ENCODE measurements around the gene DCST2.
A peak's percentile ranks its signal among the peaks of the same experiment; 100 is the strongest.

The DCST2 gene

DNA sequence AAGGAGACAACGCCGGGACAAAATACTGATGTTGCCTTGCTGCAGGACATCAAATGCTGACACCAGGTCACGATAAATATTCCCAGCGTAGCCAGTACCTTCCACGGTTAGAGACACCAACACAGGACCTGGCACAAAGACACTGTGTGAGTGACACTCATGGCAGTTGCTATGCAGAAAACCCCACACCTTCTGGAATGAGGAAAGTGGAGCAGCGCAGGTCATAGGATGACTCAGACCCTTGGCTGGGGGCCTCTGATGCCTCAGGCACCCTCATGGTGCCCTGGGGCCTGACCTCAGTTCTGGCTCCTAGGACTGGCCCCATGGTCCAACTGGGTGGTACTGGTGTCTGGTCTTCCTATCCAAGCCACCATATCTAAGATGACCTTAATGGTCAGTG lies 7.0 kb downstream of the DCST2 start:
- DNase-seq (ENCODE audit: low read depth, low spot score), result no peak

GRCh38 chr1:155026154-155026553 lies 7.4 kb downstream of the DCST2 start:
- no peak for DNase-seq (ENCODE audit: low read depth, low spot score)

GRCh38 chr1:155024315-155024714 lies 9.3 kb downstream of the DCST2 start:
- no peak for DNase-seq (ENCODE audit: low read depth, low spot score)

DNA sequence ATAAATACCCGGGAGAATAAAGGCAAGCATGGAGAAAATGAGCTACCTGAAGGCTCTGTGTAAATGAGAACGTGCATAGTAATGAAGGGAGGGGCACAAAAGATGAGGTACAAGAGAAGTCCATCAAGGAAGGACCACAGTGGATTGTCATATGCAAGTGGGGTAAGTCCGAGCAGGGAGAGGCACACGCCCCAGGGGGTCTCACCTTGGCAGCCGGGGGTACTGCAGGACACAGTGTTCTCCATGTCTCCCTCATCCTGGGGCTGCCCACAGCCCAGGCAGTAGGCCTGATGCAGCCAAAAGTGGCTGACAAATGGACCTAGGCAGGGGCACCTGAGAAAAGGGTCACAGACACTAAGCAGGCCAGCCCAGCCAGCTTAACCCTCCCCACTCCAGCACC lies 10.0 kb downstream of the DCST2 start:
- DNase-seq (ENCODE audit: low read depth, low spot score), result no peak

DNA sequence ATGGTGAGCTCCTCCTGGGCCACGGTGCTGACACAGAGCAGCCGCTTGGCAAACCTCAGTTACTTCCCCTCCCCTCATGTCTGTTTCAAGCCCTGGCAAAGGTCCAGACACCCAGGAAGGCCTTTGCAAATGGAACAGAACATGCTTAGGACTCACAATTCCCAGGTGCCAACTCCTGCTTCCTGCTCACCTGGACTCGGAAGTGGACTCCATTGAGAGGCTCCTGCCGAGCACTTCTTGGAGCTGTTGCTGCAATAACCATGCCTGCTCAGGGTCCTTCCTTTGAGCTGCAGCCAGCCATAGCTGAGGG lies 10.7 kb downstream of the DCST2 start:
- no peak for DNase-seq (ENCODE audit: low read depth, low spot score)

GRCh38 chr1:155022136-155022926 lies 11.2 kb downstream of the DCST2 start:
- no peak for DNase-seq (ENCODE audit: low read depth, low spot score)

DNA sequence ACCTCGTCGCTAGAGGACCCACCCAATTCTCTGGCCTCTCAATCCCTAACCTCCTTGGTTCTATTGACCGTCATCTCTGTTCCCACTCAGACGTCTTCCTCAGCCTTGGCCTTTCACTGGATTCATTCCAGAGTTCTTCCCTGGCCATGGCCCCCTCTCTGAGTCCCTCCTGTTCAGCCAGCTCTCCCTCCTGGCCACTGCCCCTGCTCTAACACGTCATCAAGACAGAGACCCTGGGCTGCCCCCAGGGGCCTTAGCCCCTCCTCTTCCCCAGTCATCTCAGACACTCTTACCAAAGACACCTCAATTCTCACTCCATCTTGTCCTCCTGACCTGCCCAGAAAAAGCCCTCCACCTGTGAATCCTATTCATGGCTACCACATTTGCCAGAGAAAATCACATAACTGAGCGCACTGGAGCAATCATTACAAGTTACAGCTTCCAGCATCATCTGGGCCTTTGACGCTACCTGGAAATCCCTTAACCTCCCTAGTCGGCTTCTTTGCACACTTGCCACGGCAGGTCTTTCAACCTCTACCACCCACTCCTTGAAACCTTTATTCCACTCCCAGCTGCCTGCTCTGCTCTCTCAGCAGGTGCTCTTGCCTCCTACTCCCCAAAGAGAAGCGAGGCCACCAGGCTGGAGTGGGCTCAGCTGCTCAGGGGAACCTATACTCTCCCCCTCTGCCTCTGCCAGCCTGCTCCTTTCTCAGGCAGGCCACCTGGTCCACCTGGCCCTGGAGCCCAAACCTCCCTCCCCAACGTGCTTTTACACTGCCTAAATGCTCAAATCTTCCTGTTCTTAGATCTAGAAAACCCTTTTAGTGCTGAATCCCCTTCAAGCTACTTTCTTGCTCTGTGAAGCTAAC lies 14.0 kb downstream of the DCST2 start:
- DNase-seq (ENCODE audit: low read depth, low spot score), result no peak

DNA sequence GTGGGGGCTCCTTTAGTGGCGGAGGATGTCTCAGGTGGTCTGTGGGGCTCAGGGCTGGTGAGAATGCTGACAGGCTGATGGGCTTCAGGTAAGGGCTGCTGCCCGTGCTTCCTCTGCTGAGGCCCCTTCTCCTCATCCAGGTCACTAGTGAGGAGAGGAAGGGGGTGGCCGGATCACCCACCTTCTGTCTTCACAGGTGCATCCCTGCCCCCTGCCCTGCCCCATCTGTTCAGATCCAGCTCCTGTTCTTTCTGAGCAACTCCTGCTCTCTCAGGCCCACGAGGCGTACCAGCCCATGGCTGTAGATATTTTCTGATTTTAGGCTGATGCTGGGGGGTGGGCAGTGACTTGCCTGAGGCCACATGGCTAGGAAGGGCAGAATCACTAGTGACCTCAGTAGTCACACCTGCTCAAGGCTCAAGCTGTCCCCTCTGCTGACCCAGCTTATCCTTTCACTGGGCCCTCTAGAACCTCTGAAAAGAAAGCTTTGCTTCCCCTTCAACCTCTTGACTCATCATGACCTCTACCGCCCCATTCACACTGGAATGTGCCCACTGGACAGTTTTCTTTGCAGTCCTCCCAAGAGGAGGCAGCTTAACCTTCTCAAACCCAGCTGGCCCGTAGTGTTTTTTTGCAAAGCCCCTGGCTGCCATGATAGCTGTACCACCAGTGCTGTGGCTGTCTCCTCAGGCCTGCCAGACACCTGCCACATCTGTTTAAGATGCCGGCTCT lies 14.8 kb downstream of the DCST2 start:
- no peak for DNase-seq (ENCODE audit: low read depth, low spot score)

- DNase-seq (ENCODE audit: low read depth, low spot score), result no peak
Observed at GRCh38 chr1:155017946-155018316, 15.7 kb downstream of the DCST2 start.

DNA sequence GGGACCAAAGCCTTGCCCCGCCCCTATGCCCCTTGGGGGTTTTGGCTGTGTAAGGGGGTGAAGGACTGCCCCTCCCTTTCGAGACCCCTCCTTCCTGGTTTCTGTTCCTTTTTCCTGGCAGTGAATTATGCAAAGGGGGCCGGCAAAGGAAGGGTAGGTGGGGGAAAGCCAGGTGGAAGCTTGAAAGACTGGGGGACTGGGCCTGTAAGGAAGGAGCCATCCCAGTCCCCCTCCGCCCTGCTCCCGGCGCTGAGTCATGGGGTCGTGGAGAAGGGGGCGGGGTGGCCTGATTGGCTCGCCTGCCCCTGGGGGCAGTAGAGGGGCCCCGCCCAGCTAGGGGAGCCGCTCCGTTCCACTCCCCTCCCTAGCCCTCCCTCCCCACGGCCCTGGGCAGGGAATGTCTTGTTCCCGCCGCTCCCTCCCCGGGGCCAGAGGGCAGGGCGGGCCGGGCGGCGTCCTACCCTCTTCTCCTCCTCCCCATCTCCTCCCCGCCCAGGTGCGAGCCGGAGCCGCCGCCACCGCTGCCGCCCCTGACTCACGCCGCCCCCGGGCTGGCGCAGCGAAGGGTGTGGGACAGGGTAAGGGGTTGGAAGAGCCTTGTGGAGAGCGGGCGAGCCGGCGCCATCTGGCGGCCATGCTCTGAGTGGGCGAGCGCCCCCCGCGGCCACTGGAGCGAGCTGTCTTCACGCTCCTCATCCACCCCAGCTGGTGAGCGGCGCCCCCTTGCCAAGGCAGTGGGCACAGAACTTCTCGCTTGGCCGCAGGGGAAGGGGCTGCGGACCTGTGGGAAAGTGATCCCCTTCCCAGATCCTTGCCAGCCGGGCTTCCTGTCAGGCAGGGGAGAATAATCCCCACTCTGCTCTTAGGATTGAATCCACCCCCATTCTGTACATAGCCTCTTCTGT lies 16.3 kb downstream of the DCST2 start:
- DNase-seq (ENCODE audit: low read depth, low spot score), result peak; percentile 84

DNA sequence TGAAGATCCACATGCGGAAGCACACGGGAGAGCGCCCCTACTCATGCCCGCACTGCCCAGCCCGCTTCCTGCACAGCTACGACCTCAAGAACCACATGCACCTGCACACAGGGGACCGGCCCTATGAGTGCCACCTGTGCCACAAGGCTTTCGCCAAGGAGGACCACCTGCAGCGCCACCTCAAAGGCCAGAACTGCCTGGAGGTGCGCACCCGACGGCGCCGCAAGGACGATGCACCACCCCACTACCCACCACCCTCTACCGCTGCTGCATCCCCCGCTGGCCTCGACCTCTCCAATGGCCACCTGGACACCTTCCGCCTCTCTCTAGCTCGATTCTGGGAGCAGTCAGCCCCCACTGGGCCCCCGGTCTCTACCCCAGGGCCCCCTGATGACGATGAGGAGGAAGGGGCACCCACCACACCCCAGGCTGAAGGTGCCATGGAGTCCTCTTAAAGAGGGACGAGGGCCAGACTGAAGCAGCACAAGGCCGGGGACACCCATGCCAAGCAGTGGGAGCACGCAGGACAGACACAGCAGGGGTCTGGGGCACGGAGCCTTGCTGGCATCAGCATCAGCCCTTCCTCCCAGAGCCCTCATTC lies 17.2 kb downstream of the DCST2 start:
- no peak for DNase-seq (ENCODE audit: low read depth, low spot score)

DNA sequence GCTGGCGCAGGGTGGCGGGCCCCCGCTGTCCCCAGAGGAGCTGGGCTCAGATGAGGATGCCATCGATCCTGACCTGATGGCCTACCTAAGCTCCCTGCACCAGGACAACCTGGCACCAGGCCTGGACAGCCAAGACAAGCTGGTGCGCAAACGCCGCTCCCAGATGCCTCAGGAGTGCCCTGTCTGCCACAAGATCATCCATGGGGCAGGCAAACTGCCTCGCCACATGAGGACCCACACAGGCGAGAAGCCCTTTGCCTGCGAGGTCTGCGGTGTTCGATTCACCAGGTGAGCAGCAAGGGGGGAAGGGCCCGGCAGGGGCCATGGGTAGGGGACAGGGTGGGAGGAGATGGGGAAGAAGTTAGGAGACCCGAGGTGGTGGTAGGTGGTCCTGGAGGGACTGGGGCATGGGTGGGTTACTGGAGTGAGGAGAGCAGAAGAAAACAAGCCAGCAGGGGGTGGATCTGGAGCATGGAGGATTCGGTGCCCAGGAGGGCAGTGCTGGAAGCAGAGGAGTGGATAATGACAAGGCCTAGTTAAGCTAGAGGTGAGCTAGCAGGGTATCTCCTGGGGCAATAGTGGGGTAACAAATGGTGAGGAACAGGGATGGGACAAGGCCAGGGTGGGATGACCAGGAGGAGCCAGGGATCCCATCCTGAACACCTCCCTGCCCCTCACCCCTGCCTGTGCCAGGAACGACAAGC lies 17.9 kb downstream of the DCST2 start:
- DNase-seq (ENCODE audit: low read depth, low spot score), result no peak

DNA sequence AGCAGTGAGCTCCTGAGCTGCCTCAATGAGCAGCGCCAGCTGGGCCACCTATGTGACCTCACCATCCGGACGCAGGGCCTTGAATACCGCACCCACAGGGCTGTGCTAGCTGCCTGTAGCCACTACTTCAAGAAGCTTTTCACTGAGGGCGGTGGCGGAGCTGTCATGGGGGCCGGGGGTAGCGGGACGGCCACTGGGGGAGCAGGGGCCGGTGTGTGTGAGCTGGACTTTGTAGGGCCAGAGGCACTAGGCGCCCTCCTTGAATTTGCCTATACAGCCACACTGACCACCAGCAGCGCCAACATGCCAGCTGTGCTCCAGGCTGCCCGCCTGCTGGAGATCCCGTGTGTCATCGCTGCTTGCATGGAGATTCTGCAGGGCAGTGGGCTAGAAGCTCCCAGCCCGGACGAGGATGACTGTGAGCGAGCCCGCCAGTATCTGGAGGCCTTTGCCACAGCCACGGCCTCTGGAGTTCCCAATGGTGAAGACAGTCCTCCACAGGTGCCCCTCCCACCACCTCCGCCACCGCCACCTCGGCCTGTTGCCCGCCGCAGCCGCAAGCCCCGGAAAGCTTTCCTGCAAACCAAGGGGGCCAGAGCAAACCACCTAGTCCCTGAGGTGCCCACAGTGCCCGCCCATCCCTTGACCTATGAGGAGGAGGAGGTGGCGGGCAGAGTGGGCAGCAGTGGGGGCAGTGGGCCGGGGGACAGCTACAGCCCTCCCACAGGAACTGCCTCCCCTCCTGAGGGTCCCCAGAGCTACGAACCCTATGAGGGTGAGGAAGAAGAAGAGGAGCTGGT lies 18.7 kb downstream of the DCST2 start:
- DNase-seq (ENCODE audit: low read depth, low spot score), result no peak

DNA sequence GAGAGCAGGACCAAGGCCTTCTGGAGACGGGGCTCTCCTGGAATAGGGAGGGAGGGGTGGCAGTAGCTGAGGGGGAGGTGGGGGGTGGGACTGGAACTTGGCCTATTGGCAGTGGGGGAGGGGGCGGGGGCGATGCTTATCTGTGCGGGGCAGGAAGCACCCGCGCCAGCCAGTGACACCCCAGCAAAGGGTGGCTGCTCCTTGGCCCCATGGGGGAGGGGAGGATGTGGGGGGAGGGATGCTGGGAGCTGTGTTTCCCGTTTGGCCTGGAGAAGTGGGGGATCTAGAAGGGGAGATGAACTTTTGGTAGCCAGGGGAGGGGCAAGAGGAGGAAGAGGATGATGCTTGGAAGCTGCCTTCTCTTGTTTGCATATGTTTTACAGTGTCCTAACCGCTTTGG lies 19.9 kb downstream of the DCST2 start:
- no peak for DNase-seq (ENCODE audit: low read depth, low spot score)

- no peak for DNase-seq (ENCODE audit: low read depth, low spot score)
Observed at GRCh38 chr1:155012776-155013602, 20.6 kb downstream of the DCST2 start.

GRCh38 chr1:155012026-155012546 lies 21.5 kb downstream of the DCST2 start:
- DNase-seq (ENCODE audit: low read depth, low spot score), result no peak

DNA sequence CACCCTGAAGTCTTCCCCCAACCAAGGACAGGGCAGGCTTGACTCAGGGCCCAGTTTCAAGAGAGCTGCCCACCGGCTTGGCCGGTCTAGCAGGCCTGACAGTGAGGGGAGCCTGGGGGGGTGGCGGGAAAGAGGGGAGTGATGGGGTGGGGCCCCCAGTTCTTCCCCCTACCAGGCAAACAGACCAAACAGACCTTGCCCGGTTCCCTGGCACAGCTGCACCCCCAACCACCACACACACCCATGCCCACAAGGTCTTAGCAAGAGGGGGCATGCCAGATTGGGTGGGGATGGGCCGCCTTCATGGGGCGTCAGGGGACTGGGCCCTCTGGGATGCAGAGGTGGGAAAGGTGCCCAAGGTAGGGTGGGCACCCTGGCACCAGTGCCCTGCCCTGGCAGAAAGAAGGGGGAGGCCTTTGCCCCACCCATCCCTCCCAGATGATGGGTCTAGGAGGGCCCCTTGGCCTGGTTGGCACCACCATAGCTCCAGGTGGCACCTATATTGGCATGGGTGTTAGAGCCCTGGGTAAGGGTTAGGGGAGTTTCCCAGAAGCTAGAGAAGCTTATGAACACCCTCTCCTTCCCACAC lies 22.1 kb downstream of the DCST2 start:
- DNase-seq (ENCODE audit: low read depth, low spot score), result no peak

DNA sequence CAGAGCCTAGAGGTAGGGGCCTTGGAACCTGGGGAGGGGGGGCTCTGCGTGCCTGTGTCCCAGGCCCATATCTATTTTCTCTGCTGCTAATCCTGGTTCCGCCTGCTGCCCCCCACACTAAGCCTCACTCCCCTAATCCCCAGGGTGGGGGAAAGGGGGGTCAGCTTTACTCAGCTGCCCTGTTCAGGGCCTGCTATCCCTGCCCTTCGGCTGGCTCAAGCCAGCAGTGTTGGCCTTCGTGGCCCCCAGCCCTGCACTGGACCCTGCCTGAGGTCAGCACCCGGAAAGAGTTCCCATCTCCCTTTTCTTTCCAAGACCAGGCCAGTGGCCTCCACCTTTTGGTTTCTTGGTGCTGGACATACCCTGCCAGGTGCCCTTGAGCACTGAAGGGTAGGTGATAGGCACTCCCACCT lies 22.6 kb downstream of the DCST2 start:
- DNase-seq (ENCODE audit: low read depth, low spot score), result no peak
